Measurements from ENCODE around the gene PLA2G7. TPM values are rescaled to one million over a fixed set of nuclear protein-coding genes. Genes with fewer than 3 reads are reported as not detected.
A peak's percentile ranks its signal among the peaks of the same experiment; 100 is the strongest.

Gene PLA2G7
- polyA plus RNA-seq, 1 donor (not counting 4 experiments of a cell fraction or from before 2014, with no cell fraction given) = 4.8 TPM

GRCh38 chr6:46741482-46741881, 6.3 kb upstream of the PLA2G7 start:
- Histone ChIP-seq H3K4me2 (ENCODE audit: control insufficient read depth, extremely low read depth, insufficient read depth, low read depth, low read length) (no peak overlapping the region), H3K4me3 (ENCODE audit: control insufficient read depth in 2 of 3, extremely low read depth in 1 of 3, insufficient read depth in 2 of 3, low read depth in 1 of 3, low read length in 3 of 3) (no peak overlapping the region), H3K9ac (ENCODE audit: control insufficient read depth, extremely low read depth, insufficient read depth, low read length) (no peak overlapping the region), H3K27ac (ENCODE audit: control insufficient read depth, insufficient read depth, low read length) (no peak overlapping the region), H2AFZ (ENCODE audit: control insufficient read depth, low read length) (no peak overlapping the region), H3K9me1 (ENCODE audit: control insufficient read depth, extremely low read depth, insufficient read depth, low read length) (no peaks in the 10 kb centered on the region), H3K36me3 (ENCODE audit: control insufficient read depth in 2 of 2, extremely low read depth in 1 of 2, insufficient read depth in 2 of 2, low read length in 2 of 2) (no peaks in the 10 kb centered on the region), H3K9me3 (ENCODE audit: control insufficient read depth, low read depth, low read length) (no peaks in the 10 kb centered on the region), H3K79me2 (ENCODE audit: control insufficient read depth, insufficient read depth, low read length) (no peaks in the 10 kb centered on the region), H4K20me1 (ENCODE audit: control insufficient read depth, extremely low read depth, insufficient read depth, low read length) (no peaks in the 10 kb centered on the region), H3K27me3 (ENCODE audit: control insufficient read depth, extremely low read depth, insufficient read depth, low read length) (no peaks in the 10 kb centered on the region), H3K4me1 (ENCODE audit: control insufficient read depth, extremely low read depth, insufficient read depth, low read length) (peaks cover 12% of the 10 kb centered on the region)
- TF ChIP-seq CTCF (optimal IDR thresholded peaks at IDR 0.05 in 1 of 3, IDR thresholded peaks at IDR 0.05 in 1 of 3, conservative IDR thresholded peaks at IDR 0.05 in 1 of 3; ENCODE audit: extremely low read depth in 1 of 3, insufficient read depth in 2 of 3, low read length in 3 of 3) (no peak), EZH2 (IDR thresholded peaks at IDR 0.05; ENCODE audit: low read length) (no peak)
- no peak for FAIRE-seq
- dilution Hi-C loops (cut with MboI; ENCODE audit: extremely low pct_ligation_motif_present, low sequenced_read_pairs) = no loop called here
- DNase-seq (ENCODE audit: low read depth, low spot score) = no peak

GRCh38 chr6:46736906-46737305, 1.7 kb upstream of the PLA2G7 start:
- H4K20me1 ChIP-seq (ENCODE audit: control insufficient read depth, extremely low read depth, insufficient read depth, low read length) = no peaks in the 10 kb centered on the region
- no peak overlapping the region for H3K9ac ChIP-seq (ENCODE audit: control insufficient read depth, extremely low read depth, insufficient read depth, low read length)
- peaks cover 23% of the 10 kb centered on the region for H3K4me1 ChIP-seq (ENCODE audit: control insufficient read depth, extremely low read depth, insufficient read depth, low read length)
- no peaks in the 10 kb centered on the region for H3K27me3 ChIP-seq (ENCODE audit: control insufficient read depth, extremely low read depth, insufficient read depth, low read length)
- no peak overlapping the region for H3K27ac ChIP-seq (ENCODE audit: control insufficient read depth, insufficient read depth, low read length)
- FAIRE-seq (peak; percentile 5), DNase-seq (ENCODE audit: low read depth, low spot score) (no peak)
- H2AFZ ChIP-seq (ENCODE audit: control insufficient read depth, low read length) = no peak overlapping the region
- peak overlapping the region; percentile 45 for H3K4me2 ChIP-seq (ENCODE audit: control insufficient read depth, extremely low read depth, insufficient read depth, low read depth, low read length)
- H3K79me2 ChIP-seq (ENCODE audit: control insufficient read depth, insufficient read depth, low read length) = no peaks in the 10 kb centered on the region
- no peak for TF ChIP-seq CTCF (optimal IDR thresholded peaks at IDR 0.05 in 1 of 3, IDR thresholded peaks at IDR 0.05 in 1 of 3, conservative IDR thresholded peaks at IDR 0.05 in 1 of 3; ENCODE audit: extremely low read depth in 1 of 3, insufficient read depth in 2 of 3, low read length in 3 of 3)
- TF ChIP-seq EZH2 (IDR thresholded peaks at IDR 0.05; ENCODE audit: low read length) = no peak
- no peaks in the 10 kb centered on the region for H3K36me3 ChIP-seq (ENCODE audit: control insufficient read depth in 2 of 2, extremely low read depth in 1 of 2, insufficient read depth in 2 of 2, low read length in 2 of 2)
- no peaks in the 10 kb centered on the region for H3K9me3 ChIP-seq (ENCODE audit: control insufficient read depth, low read depth, low read length)
- H3K9me1 ChIP-seq (ENCODE audit: control insufficient read depth, extremely low read depth, insufficient read depth, low read length) = no peaks in the 10 kb centered on the region
- H3K4me3 ChIP-seq (ENCODE audit: control insufficient read depth in 2 of 3, extremely low read depth in 1 of 3, insufficient read depth in 2 of 3, low read depth in 1 of 3, low read length in 3 of 3) = no peak overlapping the region
- dilution Hi-C loops (cut with MboI; ENCODE audit: extremely low pct_ligation_motif_present, low sequenced_read_pairs) = no loop called here

All from keratinocyte (primary cell).